NCI-H748 (cell line): ENCODE results near the gene ANO9.
"Not testable (repeated sequence)": the region's sequence is repeated elsewhere in the genome, so short reads cannot be mapped to it uniquely, and the experiment has no call there.

ENCODE experiments used
- DNase-seq: peaks from one replicate; lab custom pipeline; 2025; ENCODE audit not compliant: unreplicated experiment; lab: John Stamatoyannopoulos, UW

ANO9 gene

GRCh38 chr11:389369-389768, 52.4 kb downstream of the ANO9 start:
- DNase-seq: not testable (repeated sequence)

- no peak for DNase-seq
Observed at GRCh38 chr11:387193-387793, 54.5 kb downstream of the ANO9 start.

GRCh38 chr11:386483-386882, 55.3 kb downstream of the ANO9 start:
- DNase-seq: no peak

- DNase-seq: no peak
Observed at GRCh38 chr11:385594-386351, 56.0 kb downstream of the ANO9 start.

DNA sequence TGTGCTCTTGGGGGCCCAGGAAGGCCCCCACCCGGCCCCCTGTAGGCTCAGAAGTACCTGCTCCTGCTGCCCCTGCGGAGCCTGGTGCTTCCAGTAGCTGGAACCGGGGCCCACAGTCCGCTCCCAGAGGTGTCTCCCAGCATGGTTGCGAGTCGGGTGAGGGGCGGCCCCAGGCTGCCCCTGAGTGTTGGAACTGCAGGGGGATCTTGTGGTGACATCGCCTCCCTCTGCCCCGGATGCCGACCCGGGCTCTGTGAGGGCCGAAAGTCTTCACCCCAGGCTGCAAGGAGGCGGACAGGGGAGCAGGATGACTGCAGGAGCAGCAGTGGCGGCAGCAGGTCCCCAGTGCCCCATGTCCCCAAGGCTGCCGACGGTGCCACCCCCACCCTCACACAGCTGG, 57.3 kb downstream of the ANO9 start:
- no peak for DNase-seq

DNA sequence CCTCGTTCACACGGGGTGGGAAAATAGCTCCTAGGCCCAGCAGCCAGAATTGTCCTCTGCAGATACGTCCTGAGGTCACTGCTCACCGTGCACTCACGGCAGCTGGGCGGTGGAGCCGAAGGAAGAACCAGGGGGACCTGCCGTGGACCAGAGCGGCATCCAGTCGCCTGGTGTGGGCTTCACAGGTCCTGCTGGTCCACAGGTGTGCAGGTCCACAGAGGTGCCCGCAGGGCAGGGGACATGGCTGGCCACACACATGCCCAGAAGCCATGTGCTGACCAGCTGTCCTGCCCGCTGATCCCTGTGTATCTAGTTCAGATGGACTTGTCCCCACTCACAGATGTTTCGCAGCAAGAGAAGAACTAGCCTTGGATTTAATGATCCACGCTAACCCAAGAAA, 58.4 kb downstream of the ANO9 start:
- DNase-seq: no peak

DNA sequence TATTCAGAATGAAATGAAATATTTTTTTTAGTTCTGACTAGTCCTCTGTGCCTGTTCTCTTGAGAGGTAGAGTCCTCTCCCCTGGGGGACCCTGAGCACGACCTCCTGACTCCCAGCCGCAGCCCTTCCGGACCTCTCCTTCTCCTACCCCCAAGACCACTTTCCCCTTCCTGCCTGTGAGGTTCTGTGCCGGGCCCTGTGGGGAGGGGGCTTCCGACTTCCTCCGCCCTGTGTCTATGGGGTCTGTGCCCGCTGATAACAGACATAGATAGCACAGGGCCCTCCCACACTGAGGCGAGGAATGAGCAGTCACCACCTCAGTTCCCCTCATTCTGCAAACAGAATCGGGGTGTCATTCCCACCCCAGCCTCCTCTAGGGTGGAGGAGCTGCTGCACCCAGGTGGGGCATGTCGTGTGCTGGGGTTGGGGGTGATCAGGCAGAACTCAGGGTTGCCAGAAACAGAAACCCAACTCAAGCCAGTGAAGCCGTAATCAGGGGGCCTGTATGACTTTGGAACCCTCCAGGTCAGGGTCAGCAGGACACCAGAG, 59.7 kb downstream of the ANO9 start:
- DNase-seq: no peak

- DNase-seq: no peak
Observed at GRCh38 chr11:381501-382072, 60.2 kb downstream of the ANO9 start.

DNA sequence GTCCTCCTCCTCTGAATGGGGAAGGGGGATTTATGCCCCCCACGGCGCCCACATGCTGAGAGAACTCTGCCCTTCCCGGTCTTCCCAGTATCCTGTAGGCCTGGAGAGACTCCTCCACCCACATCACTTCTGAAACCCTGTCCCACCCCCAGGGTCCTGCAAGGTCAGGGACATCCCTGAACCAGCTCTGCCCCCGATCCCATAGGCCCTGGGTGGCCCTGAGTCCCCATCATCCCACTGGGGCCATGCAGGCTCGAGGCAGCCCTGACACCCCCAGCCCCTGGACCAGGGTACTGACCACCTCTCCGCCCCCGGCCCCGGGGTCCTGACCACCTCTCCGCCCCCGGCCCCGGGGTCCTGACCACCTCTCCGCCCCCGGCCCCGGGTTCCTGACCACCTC, 60.8 kb downstream of the ANO9 start:
- no peak for DNase-seq

DNA sequence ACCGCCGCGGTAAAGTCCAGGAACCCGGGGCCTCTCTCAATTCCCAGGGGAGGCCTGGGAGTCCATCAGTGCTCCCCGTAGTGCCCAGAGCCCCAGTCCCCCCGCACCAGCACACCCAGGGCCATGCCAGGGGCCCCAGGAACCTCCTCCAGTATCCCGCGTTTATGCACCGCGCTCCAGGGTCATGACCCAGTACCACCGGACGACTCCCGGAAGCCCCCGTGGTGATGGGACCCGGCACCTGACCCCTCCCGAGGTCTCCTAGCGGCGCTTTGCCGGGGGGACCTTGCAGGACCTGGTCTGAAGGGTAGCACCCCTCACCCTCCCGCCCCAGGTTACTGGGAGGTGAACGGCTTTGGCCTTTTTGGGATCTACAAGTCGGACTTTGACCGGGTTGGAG, 61.3 kb downstream of the ANO9 start:
- DNase-seq: no peak

GRCh38 chr11:380095-380480, 61.7 kb downstream of the ANO9 start:
- DNase-seq: no peak

GRCh38 chr11:379205-380094, 62.4 kb downstream of the ANO9 start:
- DNase-seq: no peak

- DNase-seq: no peak
Observed at GRCh38 chr11:377883-378500, 63.8 kb downstream of the ANO9 start.

GRCh38 chr11:377174-377865, 64.5 kb downstream of the ANO9 start:
- DNase-seq: no peak

- DNase-seq: no peak
Observed at GRCh38 chr11:376531-377173, 65.2 kb downstream of the ANO9 start.

DNA sequence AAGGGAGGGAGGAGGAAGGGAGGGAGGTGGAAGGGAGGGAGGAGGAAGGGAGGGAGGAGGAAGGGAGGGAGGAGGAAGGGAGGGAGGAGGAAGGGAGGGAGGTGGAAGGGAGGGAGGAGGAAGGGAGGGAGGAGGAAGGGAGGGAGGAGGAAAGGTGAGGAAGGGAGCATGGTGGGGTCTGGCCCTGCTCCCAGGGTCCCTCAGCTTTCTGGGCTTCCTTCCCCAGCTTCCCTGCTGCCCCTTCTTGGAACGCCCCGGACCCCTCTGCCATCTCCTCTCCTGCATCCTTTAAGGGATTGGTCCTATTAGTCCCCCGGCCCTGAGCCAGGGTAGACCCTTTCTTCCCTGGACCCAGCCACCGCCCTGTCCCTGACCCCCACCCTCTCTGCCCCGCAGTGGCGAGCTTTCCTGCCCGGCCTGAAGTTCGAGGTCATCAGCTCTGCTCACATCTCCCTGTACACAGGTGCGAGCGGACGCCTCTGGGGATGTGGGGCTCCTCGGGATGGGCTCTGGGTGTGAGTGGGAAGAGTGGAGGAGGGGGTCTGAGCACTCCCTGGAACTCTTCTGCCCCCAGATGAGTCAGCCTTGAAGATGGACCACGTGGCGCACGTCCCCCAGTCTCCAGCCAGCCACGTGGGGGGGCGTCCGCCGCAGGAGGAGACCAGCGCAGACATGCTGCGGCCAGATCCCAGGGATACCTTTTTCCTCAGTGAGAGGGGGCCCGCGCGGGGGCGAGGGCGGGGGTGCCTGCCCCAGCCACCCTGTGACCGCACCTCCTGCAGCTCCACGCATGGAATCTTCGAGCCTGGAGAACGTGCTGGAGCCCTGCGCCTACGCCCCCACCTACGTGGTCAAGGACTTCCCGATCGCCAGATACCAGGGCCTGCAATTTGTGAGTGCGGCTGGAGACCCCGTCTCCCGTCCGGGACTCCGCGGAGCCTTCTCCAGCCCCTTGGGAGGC, 66.5 kb downstream of the ANO9 start:
- DNase-seq: no peak

- DNase-seq: no peak
Observed at GRCh38 chr11:373716-374551, 67.9 kb downstream of the ANO9 start.
